Transverse colon (tissue), 4 donors: Measurements from ENCODE around the gene NKPD1.

Source experiments
- CTCF ChIP-seq, 5 experiments: fragments of 200-600 bp in 3 of 5; fragments of 450-650 bp in 2 of 5; sonication (generic) in 3 of 5; IDR thresholded peaks; 1 replicate in 2 of 5; 2 replicates in 3 of 5; pipeline ENCODE4 v1.5.1; 2016 to 2017; ENCODE audit warnings: antibody characterized with exemption in 5 of 5, inconsistent platforms in 3 of 5, mild to moderate bottlenecking in 2 of 5, moderate library complexity in 1 of 5
- EP300 ChIP-seq: sonication (generic); formaldehyde crosslinking; IDR thresholded peaks from one replicate; pipeline ENCODE4 v1.6.1; 2017; ENCODE audit warnings: antibody characterized with exemption, low read depth
- POLR2AphosphoS5 ChIP-seq, 3 donors: sonication (generic); formaldehyde crosslinking; IDR thresholded peaks; one replicate each; pipeline ENCODE4 v1.6.1; 2016; ENCODE audit warnings: antibody characterized with exemption in 3 of 3

- no peak for TF ChIP-seq CTCF (IDR thresholded peaks at IDR 0.05)
- TF ChIP-seq EP300: no peak
- no peak for TF ChIP-seq POLR2AphosphoS5 (IDR thresholded peaks at IDR 0.05)
Measured at GRCh38 chr19:45186509-45187334, 25.9 kb upstream of the NKPD1 start.
